Naive thymus-derived CD8-positive, alpha-beta T cell (primary cell): Measurements from ENCODE around the gene TAAR6. TPM values are rescaled to one million over a fixed set of nuclear protein-coding genes. Genes with fewer than 3 reads are reported as not detected.
"Not testable (repeated sequence)": the region's sequence is repeated elsewhere in the genome, so short reads cannot be mapped to it uniquely, and the experiment has no call there.

Experiments
- ATAC-seq, 2 donors: fragments of 150-1000 bp; cut with Tn5 transposase in 1 of 2; sonication (Bioruptor Pico), chemical (Tn5 transposase) in 1 of 2; 1 replicate in 1 of 2; 2 replicates in 1 of 2; pipeline ENCODE4 v1.10.0; 2021; ENCODE audit warnings: mild to moderate bottlenecking in 2 of 2, moderate library complexity in 2 of 2
- POLR2A ChIA-PET: fragments of 350-600 bp; sonication (Branson Sonifier 250); formaldehyde crosslinking; loops from one replicate; lab custom pipeline; 2021; ENCODE audit warnings: antibody characterized with exemption; lab: Charles Lee
- DNase-seq, 10 donors: peaks; one replicate each; pipeline versions ENCODE4 v3.0.0 to v3.0.0-alpha.2; 2020 to 2022
- H3K27ac Mint-ChIP-seq, 10 donors: one replicate each; pipeline ENCODE4 v1.8.0; 2020 to 2022; ENCODE audit warnings: mild to moderate bottlenecking in 10 of 10, mixed read lengths in 10 of 10, moderate library complexity in 4 of 10, inconsistent platforms in 1 of 10
- H3K27me3 Mint-ChIP-seq, 5 donors: one replicate each; pipeline ENCODE4 v1.8.0; 2021 to 2022; ENCODE audit warnings: mixed read lengths in 5 of 5
- H3K36me3 Mint-ChIP-seq, 3 donors: one replicate each; pipeline ENCODE4 v1.8.0; 2020 to 2022; ENCODE audit warnings: mixed read lengths in 3 of 3, mild to moderate bottlenecking in 2 of 3, inconsistent platforms in 1 of 3
- H3K4me1 Mint-ChIP-seq, 4 donors: one replicate each; pipeline ENCODE4 v1.8.0; 2021 to 2022; ENCODE audit warnings: mixed read lengths in 4 of 4
- H3K4me3 Mint-ChIP-seq, 10 donors: one replicate each; pipeline ENCODE4 v1.8.0; 2020 to 2022; ENCODE audit warnings: mild to moderate bottlenecking in 10 of 10, mixed read lengths in 10 of 10, moderate library complexity in 6 of 10, inconsistent platforms in 1 of 10
- H3K9me3 Mint-ChIP-seq, 9 donors: one replicate each; pipeline ENCODE4 v1.8.0; 2020 to 2022; ENCODE audit warnings: mixed read lengths in 9 of 9, mild to moderate bottlenecking in 3 of 9, inconsistent platforms in 1 of 9, moderate library complexity in 1 of 9
- polyA plus RNA-seq, 3 donors: library from polyadenylated mRNA; unstranded; fragments of 300-500 nt; fragmentation: Illumina TruSeq; gene quantifications; one replicate each; pipeline ENCODE4 v1.2.3, GENCODE V29; 2021
- total RNA-seq, 8 experiments: library from RNA in 2 of 8; stranded (reverse) in 2 of 8; gene quantifications; one replicate each; pipeline ENCODE4 v1.2.3 and lab custom pipeline; 2021 to 2026

Gene TAAR6, protein sequence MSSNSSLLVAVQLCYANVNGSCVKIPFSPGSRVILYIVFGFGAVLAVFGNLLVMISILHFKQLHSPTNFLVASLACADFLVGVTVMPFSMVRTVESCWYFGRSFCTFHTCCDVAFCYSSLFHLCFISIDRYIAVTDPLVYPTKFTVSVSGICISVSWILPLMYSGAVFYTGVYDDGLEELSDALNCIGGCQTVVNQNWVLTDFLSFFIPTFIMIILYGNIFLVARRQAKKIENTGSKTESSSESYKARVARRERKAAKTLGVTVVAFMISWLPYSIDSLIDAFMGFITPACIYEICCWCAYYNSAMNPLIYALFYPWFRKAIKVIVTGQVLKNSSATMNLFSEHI
- not detected for total RNA-seq
- not detected for polyA plus RNA-seq
- total RNA-seq (lab: John Stamatoyannopoulos, UW), result 0 reads per million in 6 experiments

DNA sequence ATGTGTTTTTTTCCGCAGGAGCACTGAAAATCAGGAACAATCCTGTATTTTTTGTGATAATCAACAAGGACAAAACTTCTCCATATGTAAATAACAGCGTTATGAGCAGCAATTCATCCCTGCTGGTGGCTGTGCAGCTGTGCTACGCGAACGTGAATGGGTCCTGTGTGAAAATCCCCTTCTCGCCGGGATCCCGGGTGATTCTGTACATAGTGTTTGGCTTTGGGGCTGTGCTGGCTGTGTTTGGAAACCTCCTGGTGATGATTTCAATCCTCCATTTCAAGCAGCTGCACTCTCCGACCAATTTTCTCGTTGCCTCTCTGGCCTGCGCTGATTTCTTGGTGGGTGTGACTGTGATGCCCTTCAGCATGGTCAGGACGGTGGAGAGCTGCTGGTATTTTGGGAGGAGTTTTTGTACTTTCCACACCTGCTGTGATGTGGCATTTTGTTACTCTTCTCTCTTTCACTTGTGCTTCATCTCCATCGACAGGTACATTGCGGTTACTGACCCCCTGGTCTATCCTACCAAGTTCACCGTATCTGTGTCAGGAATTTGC, at the start of gene TAAR6:
Gene TAAR6, plus strand, starts transcription at position 102 of the 557 bp plus-strand sequence. Its CDS starts 0 bp downstream, at position 102.
- Mint-ChIP-seq H3K4me3 (no peak within 1 kb of the TSS), H3K36me3 (no peaks in the 10 kb centered on the region)
- POLR2A ChIA-PET, result no interaction called here

DNA sequence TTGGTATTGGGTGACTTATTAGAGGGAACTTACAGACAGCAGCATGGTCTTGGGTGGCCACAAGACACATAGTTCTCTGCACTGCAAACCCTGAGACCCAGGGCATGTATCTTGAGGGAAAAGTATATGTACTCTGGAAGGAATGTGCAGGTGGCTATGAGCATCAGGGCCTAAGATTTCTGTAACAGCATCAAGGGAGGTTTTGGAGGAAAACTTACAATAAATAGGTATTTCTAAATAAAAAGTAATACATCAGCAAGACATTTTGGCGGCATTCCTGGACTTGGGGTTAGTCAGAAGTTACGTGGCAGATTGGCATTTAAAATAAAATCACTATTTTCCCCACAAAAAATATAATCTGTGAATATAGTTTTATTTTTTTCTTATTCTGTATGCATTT, 49.2 kb upstream of the TAAR6 start:
- H3K27ac Mint-ChIP-seq, result no peak overlapping the region
- H3K36me3 Mint-ChIP-seq, result no peaks in the 10 kb centered on the region
- H3K9me3 Mint-ChIP-seq, result no peaks in the 10 kb centered on the region
- POLR2A ChIA-PET, result no interaction called here
- ATAC-seq, result no peak
- H3K4me3 Mint-ChIP-seq, result no peak overlapping the region
- H3K27me3 Mint-ChIP-seq, result peaks cover 11 to 33% (median 23%) of the 10 kb centered on the region in 5 donors
- DNase-seq, result no peak
- H3K4me1 Mint-ChIP-seq, result no peaks in the 10 kb centered on the region

More for the DNA sequence above, at the start of gene TAAR6:
- ATAC-seq, result no peak
- H3K27me3 Mint-ChIP-seq, result peaks cover 11 to 43% (median 24%) of the 10 kb centered on the region in 5 donors
- no peak within 1 kb of the TSS for H3K27ac Mint-ChIP-seq
- no peaks in the 10 kb centered on the region for H3K4me1 Mint-ChIP-seq
- H3K9me3 Mint-ChIP-seq, result no peaks in the 10 kb centered on the region
- DNase-seq, result no peak

DNA sequence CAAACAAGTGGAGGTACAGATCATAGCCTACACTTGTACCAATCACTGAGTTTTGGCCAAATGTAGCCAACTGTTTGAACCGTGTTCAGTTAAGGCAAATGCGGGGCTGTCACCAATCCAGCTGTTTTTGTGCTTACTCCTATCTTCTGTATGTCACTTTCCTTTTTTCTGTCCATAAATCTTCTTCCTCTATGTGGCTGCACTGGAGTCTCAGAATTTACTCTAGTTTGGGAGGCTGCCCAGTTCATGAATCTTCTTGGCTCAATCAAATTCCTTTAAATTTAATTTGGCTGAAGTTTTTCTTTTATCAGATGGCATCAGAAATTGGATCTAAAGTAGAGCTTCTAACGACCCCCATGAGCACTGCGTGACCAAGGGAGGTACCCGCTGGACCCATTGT, 45.5 kb upstream of the TAAR6 start:
- no peak for DNase-seq
- H3K27me3 Mint-ChIP-seq, result peaks cover 15 to 39% (median 29%) of the 10 kb centered on the region in 5 donors
- no peak overlapping the region for H3K27ac Mint-ChIP-seq
- POLR2A ChIA-PET, result no interaction called here
- no peaks in the 10 kb centered on the region for H3K36me3 Mint-ChIP-seq
- H3K4me3 Mint-ChIP-seq, result no peak overlapping the region
- no peaks in the 10 kb centered on the region for H3K9me3 Mint-ChIP-seq
- no peaks in the 10 kb centered on the region for H3K4me1 Mint-ChIP-seq
- no peak for ATAC-seq

DNA sequence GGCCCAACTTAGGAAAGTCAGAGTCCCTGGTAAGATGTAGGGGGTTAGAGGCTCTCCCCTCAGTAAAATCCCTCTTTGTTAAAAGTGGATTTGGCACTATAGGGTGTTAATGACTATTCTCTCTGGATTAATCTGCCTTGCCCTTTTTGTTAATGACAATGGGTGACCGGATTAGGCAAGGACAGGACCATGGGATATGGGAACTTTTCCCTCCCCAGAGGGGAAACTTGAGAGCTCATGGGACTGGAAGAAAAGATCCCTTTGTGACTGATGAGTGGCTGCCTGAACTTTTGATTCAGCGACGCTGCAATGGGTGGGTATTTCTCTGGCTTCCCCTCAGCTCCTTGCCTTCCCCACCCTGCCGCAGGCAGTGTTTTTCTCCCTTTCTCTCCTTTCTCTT, 44.3 kb upstream of the TAAR6 start:
- ATAC-seq (no peak), DNase-seq (no peak)
- no peaks in the 10 kb centered on the region for H3K9me3 Mint-ChIP-seq
- peaks cover 15 to 39% (median 29%) of the 10 kb centered on the region in 5 donors for H3K27me3 Mint-ChIP-seq
- H3K36me3 Mint-ChIP-seq, result no peaks in the 10 kb centered on the region
- H3K27ac Mint-ChIP-seq, result no peak overlapping the region
- peaks cover 0 to 3% (median 0%) of the 10 kb centered on the region in 4 donors for H3K4me1 Mint-ChIP-seq
- no peak overlapping the region for H3K4me3 Mint-ChIP-seq
- POLR2A ChIA-PET, result no interaction called here

DNA sequence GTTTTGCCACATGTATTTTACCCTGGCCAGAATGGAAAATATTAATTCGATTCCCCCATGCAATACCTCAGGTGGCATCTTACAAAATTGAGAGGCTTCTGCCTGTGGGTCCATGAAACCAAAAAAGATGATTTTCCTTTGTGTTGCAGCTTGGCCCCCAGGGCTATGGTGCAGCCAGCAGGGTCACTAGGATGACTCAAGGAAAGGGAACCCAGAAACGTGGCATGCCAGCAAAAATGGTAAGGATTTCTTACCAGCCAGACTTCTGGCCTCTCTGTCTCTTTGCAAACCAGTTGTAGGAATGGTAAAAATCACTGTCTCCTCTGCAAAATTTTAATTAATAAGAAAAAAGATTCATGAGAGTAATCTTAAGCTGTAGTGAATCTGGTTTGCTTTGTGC, 43.7 kb upstream of the TAAR6 start:
- Mint-ChIP-seq H3K4me1 (peaks cover 0 to 3% (median 0%) of the 10 kb centered on the region in 4 donors), H3K4me3 (no peak overlapping the region), H3K9me3 (no peaks in the 10 kb centered on the region), H3K36me3 (no peaks in the 10 kb centered on the region), H3K27me3 (peaks cover 15 to 39% (median 29%) of the 10 kb centered on the region in 5 donors), H3K27ac (no peak overlapping the region)
- DNase-seq (no peak), ATAC-seq (no peak)
- POLR2A ChIA-PET, result interaction anchor here (0.5 kb wide), 1 partner anchor 78 kb away, joined by 4 read pairs; no protein-coding TSS in a partner anchor

DNA sequence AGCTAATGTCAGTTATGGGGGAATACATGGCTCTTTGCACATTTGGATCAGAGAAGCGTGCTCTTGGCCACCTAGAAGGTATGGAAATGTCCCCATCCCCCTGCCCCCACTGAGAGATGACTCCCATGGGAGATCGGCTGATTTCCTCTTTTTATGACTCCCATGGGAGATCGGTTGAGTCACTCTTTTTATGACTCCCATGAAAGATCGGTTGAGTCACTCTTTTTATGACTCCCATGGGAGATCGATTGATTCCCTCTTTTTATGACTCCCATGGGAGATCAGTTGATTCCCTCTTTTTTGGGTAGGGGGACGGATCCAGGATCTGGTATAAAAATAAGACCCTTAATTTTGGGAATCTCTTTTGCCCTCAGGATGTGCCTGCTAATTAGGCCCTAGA, 42.3 kb upstream of the TAAR6 start:
- no peak for ATAC-seq
- Mint-ChIP-seq H3K4me3 (no peak overlapping the region), H3K9me3 (no peaks in the 10 kb centered on the region), H3K27ac (no peak overlapping the region), H3K27me3 (peaks cover 15 to 33% (median 26%) of the 10 kb centered on the region in 5 donors), H3K4me1 (peaks cover 0 to 3% (median 0%) of the 10 kb centered on the region in 4 donors), H3K36me3 (no peaks in the 10 kb centered on the region)
- DNase-seq, result no peak
- POLR2A ChIA-PET, result no interaction called here

DNA sequence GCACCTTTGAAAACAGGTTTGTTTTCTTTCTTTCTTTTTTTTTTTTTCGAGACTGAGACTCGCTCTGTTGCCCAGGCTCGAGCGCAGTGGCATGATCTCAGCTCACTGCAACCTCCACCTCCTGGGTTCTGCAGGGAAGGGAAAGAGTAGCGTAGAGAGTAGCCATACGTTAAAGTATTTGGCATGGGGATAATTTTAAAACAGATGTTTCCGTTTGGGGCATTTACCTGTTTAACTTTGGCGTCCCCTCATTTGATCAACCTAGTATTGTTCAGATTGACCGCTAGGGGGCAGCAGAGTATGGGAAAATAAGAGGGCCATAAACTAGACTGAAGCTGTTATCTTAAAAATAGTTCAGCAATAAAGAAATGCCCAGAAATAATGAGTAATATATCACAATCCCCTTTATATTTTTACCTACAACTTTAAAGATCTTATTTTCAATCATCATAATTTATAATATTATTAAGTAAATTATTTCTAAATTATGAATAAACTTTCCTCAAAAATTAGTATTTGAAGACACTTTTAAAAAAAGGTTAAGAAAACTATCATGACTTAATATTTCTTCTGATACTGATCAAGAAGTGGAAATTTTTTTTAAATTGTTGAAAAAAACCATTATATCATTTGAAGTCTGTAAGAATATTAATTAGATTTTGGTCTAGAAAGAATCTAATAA, 39.7 kb upstream of the TAAR6 start:
- Mint-ChIP-seq H3K36me3 (peaks cover 0 to 4% (median 0%) of the 10 kb centered on the region in 3 donors), H3K27me3 (peaks cover 10 to 14% (median 11%) of the 10 kb centered on the region in 5 donors), H3K4me1 (peaks cover 0 to 3% (median 0%) of the 10 kb centered on the region in 4 donors), H3K27ac (no peak overlapping the region), H3K9me3 (peaks cover 0 to 5% (median 0%) of the 10 kb centered on the region in 9 donors), H3K4me3 (peak overlapping the region in 5 of 10 donors; percentile 4 to 60 (median 29))
- POLR2A ChIA-PET, result interaction anchor here (1.0 kb wide), 1 partner anchor 284 kb away, joined by 5 read pairs; the partner anchor contains the start of gene RPS12
- DNase-seq (peak; percentile 35 to 81 (median 66)), ATAC-seq (peak; percentile 73 to 81)

DNA sequence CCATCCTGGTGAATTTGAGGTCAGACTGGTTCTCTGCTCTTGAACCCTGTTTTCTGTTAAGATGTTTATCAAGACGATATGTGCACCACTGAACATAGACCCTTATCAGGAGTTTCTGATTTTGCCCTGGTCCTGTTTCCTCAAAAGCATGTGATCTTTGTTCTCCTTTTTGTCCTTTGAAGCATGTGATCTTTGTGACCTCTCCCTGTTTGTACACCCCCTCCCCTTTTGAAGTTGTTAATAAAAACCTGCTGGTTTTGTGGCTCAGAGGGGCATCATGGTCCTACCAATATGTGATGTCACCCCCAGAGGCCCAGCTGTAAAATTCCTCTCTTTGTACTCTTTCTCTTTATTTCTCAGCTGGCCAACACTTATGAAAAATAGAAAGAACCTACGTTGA, 35.6 kb upstream of the TAAR6 start:
- POLR2A ChIA-PET, H3K4me3 Mint-ChIP-seq, H3K27ac Mint-ChIP-seq, DNase-seq, ATAC-seq, H3K36me3 Mint-ChIP-seq, H3K4me1 Mint-ChIP-seq, H3K9me3 Mint-ChIP-seq: not testable (repeated sequence)
- H3K27me3 Mint-ChIP-seq, result peaks cover 10 to 29% (median 19%) of the 10 kb centered on the region in 5 donors

DNA sequence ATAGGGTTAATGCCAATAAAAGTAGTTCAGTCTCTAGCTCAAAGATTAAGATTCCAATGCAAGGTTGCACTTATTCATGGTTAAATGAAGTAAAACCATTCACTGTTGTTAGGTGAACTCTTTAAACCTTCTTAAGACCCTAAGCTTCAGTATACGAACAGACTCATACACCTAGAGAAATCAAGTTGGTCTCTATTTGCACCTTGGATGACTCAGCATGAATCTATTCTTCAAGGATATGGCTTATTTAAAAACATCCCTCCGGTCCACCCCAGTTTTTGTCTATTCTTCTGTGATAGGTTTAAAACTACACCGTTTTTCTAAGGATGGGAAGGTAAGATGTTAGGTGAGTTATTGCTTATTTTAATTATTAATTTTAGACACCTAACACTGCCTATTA, 33.0 kb upstream of the TAAR6 start:
- peak overlapping the region in 1 of 10 donors; percentile 13 for H3K27ac Mint-ChIP-seq
- no peak for ATAC-seq
- no peak overlapping the region for H3K4me3 Mint-ChIP-seq
- H3K27me3 Mint-ChIP-seq, result peaks cover 7 to 38% (median 27%) of the 10 kb centered on the region in 5 donors
- H3K36me3 Mint-ChIP-seq, result peaks cover 0 to 4% (median 0%) of the 10 kb centered on the region in 3 donors
- H3K4me1 Mint-ChIP-seq, result no peaks in the 10 kb centered on the region
- POLR2A ChIA-PET, result no interaction called here
- peaks cover 0 to 5% (median 0%) of the 10 kb centered on the region in 9 donors for H3K9me3 Mint-ChIP-seq
- no peak for DNase-seq

DNA sequence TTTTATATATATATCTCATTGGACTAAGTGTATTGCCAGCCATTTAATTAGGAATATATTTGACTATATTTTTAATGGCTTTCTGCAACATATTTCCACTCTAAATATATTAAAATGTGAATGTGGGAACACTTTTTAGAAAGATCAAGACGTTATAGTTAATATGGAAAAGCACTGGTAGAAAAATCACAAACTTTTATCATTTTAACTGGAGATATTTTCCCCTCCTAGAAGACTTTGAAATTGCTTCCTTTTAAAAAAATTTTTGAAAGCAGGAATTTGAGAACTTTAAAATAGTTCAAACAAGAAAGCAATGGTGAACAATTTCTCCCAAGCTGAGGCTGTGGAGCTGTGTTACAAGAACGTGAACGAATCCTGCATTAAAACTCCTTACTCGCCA, 32.1 kb upstream of the TAAR6 start, which contains the start of gene TAAR9:
Gene TAAR9, plus strand, starts transcription at position 301 of the 400 bp plus-strand sequence. Its CDS starts 13 bp downstream, at position 314.
- H3K27me3 Mint-ChIP-seq, result peaks cover 7 to 43% (median 27%) of the 10 kb centered on the region in 5 donors
- ATAC-seq, result no peak
- H3K9me3 Mint-ChIP-seq, result peaks cover 0 to 5% (median 0%) of the 10 kb centered on the region in 9 donors
- POLR2A ChIA-PET, result no interaction called here
- H3K4me3 Mint-ChIP-seq, result no peak within 1 kb of the TSS
- H3K27ac Mint-ChIP-seq, result peak within 1 kb of the TSS in 1 of 10 donors; percentile 13
- peaks cover 0 to 4% (median 0%) of the 10 kb centered on the region in 3 donors for H3K36me3 Mint-ChIP-seq
- H3K4me1 Mint-ChIP-seq, result no peaks in the 10 kb centered on the region
- no peak for DNase-seq

DNA sequence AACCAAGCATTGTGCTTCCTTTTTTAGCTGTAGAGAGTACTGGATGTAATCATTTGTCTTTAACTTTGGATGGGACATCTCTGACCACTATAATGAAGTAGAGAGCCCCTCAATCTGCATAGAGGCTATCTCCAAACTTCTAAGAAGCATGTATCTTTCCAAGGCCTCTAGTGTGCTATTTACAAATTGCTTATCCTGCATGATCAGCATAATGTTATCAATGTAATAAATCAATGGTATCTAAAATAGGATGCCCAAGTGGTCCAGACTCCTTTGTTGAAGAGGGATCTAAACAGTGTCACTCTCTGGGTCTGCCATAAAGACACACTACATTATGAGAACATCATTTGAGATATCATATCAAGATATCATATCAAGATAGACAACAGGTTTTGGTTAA, 25.3 kb upstream of the TAAR6 start:
- DNase-seq (no peak), ATAC-seq (no peak)
- POLR2A ChIA-PET, result no interaction called here
- H3K9me3 Mint-ChIP-seq, result no peaks in the 10 kb centered on the region
- H3K4me1 Mint-ChIP-seq, result no peaks in the 10 kb centered on the region
- no peak overlapping the region for H3K4me3 Mint-ChIP-seq
- no peak overlapping the region for H3K27ac Mint-ChIP-seq
- H3K27me3 Mint-ChIP-seq, result peaks cover 4 to 30% (median 21%) of the 10 kb centered on the region in 5 donors
- H3K36me3 Mint-ChIP-seq, result no peaks in the 10 kb centered on the region

DNA sequence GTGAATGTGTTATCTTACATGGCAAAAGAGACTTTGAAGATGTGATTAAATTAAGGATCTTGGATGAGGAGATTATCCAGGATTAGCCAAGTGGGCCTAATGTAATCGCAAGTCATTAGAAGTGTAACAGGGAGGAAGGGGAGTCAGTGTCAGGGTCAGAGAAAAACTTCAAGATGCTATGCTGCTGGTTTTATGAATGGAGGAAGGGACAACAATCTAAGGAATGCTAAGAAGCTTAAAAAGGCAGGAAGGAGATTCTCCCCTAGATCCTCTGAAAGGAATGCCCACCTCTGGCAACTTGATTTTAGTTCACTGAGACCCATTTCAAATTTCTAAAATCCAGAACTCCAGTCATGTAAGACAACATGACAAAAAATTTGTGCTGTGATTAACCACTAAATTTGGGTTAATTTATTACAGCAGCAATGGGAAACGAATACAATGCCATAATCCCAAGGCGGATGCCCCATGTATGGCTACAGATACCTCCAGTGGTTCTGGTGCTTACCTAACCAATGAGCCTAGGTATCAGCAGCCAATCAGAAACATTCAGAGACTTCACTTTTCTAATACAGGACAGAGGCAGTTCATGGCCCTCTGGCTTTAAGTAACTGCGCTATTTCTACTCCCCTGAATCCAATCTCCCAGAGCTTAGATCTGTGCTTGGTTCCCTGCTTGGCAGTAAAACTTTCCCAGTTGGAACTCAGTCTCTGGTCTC, 21.2 kb upstream of the TAAR6 start:
- Mint-ChIP-seq H3K4me1 (no peaks in the 10 kb centered on the region), H3K27ac (no peak overlapping the region), H3K36me3 (no peaks in the 10 kb centered on the region), H3K4me3 (no peak overlapping the region), H3K9me3 (no peaks in the 10 kb centered on the region), H3K27me3 (peaks cover 4 to 24% (median 18%) of the 10 kb centered on the region in 5 donors)
- DNase-seq, result no peak
- POLR2A ChIA-PET, result no interaction called here
- no peak for ATAC-seq
